Tibial nerve (tissue), 4 donors: ENCODE measurements around the gene CDH4. TPM values are rescaled to one million over a fixed set of nuclear protein-coding genes. Genes with fewer than 3 reads are reported as not detected.

Source experiments
- DNase-seq, 2 donors: peaks; one replicate each; pipeline ENCODE4 v3.0.0-alpha.2; 2019; ENCODE audit warnings: low spot score in 2 of 2
- H3K27ac ChIP-seq, 4 donors: fragments of 200-600 bp; sonication (generic) in 3 of 4; one replicate each; pipeline ENCODE4 v1.5.1; 2017 to 2019; ENCODE audit warnings: mild to moderate bottlenecking in 1 of 4
- H3K27me3 ChIP-seq, 2 donors: fragments of 200-600 bp; sonication (generic) in 1 of 2; one replicate each; pipeline versions ENCODE4 v1.5.1 to v1.6.0; 2017 to 2019
- H3K36me3 ChIP-seq, 3 donors: fragments of 200-600 bp; sonication (generic); one replicate each; pipeline ENCODE4 v1.5.1; 2018 to 2019
- H3K4me1 ChIP-seq, 4 donors: fragments of 200-600 bp; sonication (generic) in 3 of 4; one replicate each; pipeline ENCODE4 v1.5.1; 2017 to 2019
- H3K4me3 ChIP-seq, 4 donors: fragments of 200-600 bp; sonication (generic) in 3 of 4; one replicate each; pipeline ENCODE4 v1.5.1; 2017 to 2019; ENCODE audit warnings: mild to moderate bottlenecking in 1 of 4, moderate library complexity in 1 of 4
- H3K9me3 ChIP-seq, 4 donors: fragments of 200-600 bp; sonication (generic) in 3 of 4; one replicate each; pipeline ENCODE4 v1.5.1; 2017 to 2019
- CTCF ChIP-seq, 5 experiments: fragments of 200-600 bp in 3 of 5; fragments of 450-650 bp in 2 of 5; sonication (generic) in 3 of 5; IDR thresholded peaks; one replicate each; pipeline ENCODE4 v1.5.1; 2016 to 2019; ENCODE audit warnings: antibody characterized with exemption in 5 of 5, mild to moderate bottlenecking in 3 of 5, moderate library complexity in 2 of 5
- EP300 ChIP-seq, 2 donors: sonication (generic); formaldehyde crosslinking; IDR thresholded peaks; one replicate each; pipeline ENCODE4 v1.6.1; 2017; ENCODE audit warnings: antibody characterized with exemption in 2 of 2, mild to moderate bottlenecking in 1 of 2
- POLR2A ChIP-seq, 2 donors: fragments of 450-650 bp; IDR thresholded peaks; one replicate each; pipeline ENCODE4 v1.6.1; 2017; ENCODE audit warnings: antibody characterized with exemption in 2 of 2, mild to moderate bottlenecking in 2 of 2, moderate library complexity in 2 of 2
- WGBS, 2 donors: methylation state at CpG; one replicate each; pipeline ENCODE4 v1.1.5; 2018; 5-methylcytosine and 5-hydroxymethylcytosine counted together
- total RNA-seq, 4 donors: library from RNA; depleted of rRNA; stranded (reverse); fragments of >200 nt; gene quantifications; one replicate each; pipeline ENCODE4 v1.1.0, GENCODE V29; 2016

Gene CDH4
- total RNA-seq, 4 donors from 2014 or later, result 0.78 to 2.3 (median 1.0) TPM

- TF ChIP-seq EP300 (IDR thresholded peaks at IDR 0.05), result no peak
- no peak for TF ChIP-seq CTCF (IDR thresholded peaks at IDR 0.05)
- no peak for TF ChIP-seq POLR2A (IDR thresholded peaks at IDR 0.05)
- WGBS, 2 donors, result 67 to 75% methylated on average over 10 to 15 of the region's 15 CpGs
- Histone ChIP-seq H3K4me1 (peaks cover 0 to 25% (median 8%) of the 10 kb centered on the region in 4 donors), H3K27ac (no peak overlapping the region), H3K4me3 (no peak overlapping the region), H3K9me3 (no peaks in the 10 kb centered on the region), H3K27me3 (peaks cover 0 to 6% of the 10 kb centered on the region in 2 donors), H3K36me3 (no peaks in the 10 kb centered on the region)
- no peak for DNase-seq
Measured at GRCh38 chr20:61435184-61435822, 183.2 kb downstream of the CDH4 start.

GRCh38 chr20:61435823-61436220 is 183.8 kb downstream of the CDH4 start:
- H3K27me3 ChIP-seq, result peaks cover 0 to 6% of the 10 kb centered on the region in 2 donors
- H3K4me1 ChIP-seq, result peaks cover 0 to 25% (median 8%) of the 10 kb centered on the region in 4 donors
- TF ChIP-seq CTCF (IDR thresholded peaks at IDR 0.05) (no peak), EP300 (IDR thresholded peaks at IDR 0.05) (no peak), POLR2A (IDR thresholded peaks at IDR 0.05) (no peak)
- no peaks in the 10 kb centered on the region for H3K9me3 ChIP-seq
- 68 to 76% methylated on average over 3 of the region's 3 CpGs for WGBS, 2 donors
- H3K4me3 ChIP-seq, result no peak overlapping the region
- H3K36me3 ChIP-seq, result no peaks in the 10 kb centered on the region
- H3K27ac ChIP-seq, result no peak overlapping the region
- no peak for DNase-seq

GRCh38 chr20:61436283-61436666 is 184.2 kb downstream of the CDH4 start:
- 38 to 46% methylated on average over 2 of the region's 2 CpGs for WGBS, 2 donors
- no peaks in the 10 kb centered on the region for H3K36me3 ChIP-seq

GRCh38 chr20:61436667-61437279 is 184.7 kb downstream of the CDH4 start:
- H3K9me3 ChIP-seq, result no peaks in the 10 kb centered on the region
- no peak for DNase-seq
- peaks cover 0 to 6% of the 10 kb centered on the region in 2 donors for H3K27me3 ChIP-seq
- no peak for TF ChIP-seq CTCF (IDR thresholded peaks at IDR 0.05)
- TF ChIP-seq EP300 (IDR thresholded peaks at IDR 0.05), result no peak
- peak overlapping the region in 3 of 4 donors; percentile 12 to 66 (median 50) for H3K27ac ChIP-seq
- peaks cover 0 to 25% (median 8%) of the 10 kb centered on the region in 4 donors for H3K4me1 ChIP-seq
- H3K4me3 ChIP-seq, result no peak overlapping the region
- no peaks in the 10 kb centered on the region for H3K36me3 ChIP-seq
- 24 to 28% methylated on average over 8 of the region's 8 CpGs for WGBS, 2 donors

More at GRCh38 chr20:61436283-61436666, 184.2 kb downstream of the CDH4 start:
- Histone ChIP-seq H3K9me3 (no peaks in the 10 kb centered on the region), H3K27ac (peak overlapping the region in 1 of 4 donors; percentile 66), H3K4me3 (no peak overlapping the region), H3K27me3 (peaks cover 0 to 6% of the 10 kb centered on the region in 2 donors), H3K4me1 (peaks cover 0 to 25% (median 8%) of the 10 kb centered on the region in 4 donors)
- TF ChIP-seq CTCF (IDR thresholded peaks at IDR 0.05), result no peak
- DNase-seq, result no peak
